ENCODE data around the gene TPRN.
A peak's percentile ranks its signal among the peaks of the same experiment; 100 is the strongest.

The TPRN gene

GRCh38 chr9:137163365-137163715 lies 37.2 kb downstream of the TPRN start:
- Histone ChIP-seq H3K23ac (ENCODE audit: low read length in 2 of 2) (no peak overlapping the region), H3K36me3 (ENCODE audit: control insufficient read depth in 1 of 2, insufficient read depth in 2 of 2, low read depth in 1 of 2, low read length in 2 of 2) (no peaks in the 10 kb centered on the region), H2BK12ac (ENCODE audit: low read length in 2 of 2) (no peak overlapping the region), H3K4ac (ENCODE audit: low read depth in 1 of 2, low read length in 2 of 2) (no peak overlapping the region), H2AK5ac (ENCODE audit: low read length, severe bottlenecking) (no peak overlapping the region), H2BK5ac (ENCODE audit: low read depth, low read length, poor library complexity, severe bottlenecking) (no peak overlapping the region), H2BK120ac (ENCODE audit: low read depth, low read length) (no peak overlapping the region), H3K4me1 (ENCODE audit: control insufficient read depth, insufficient read depth, low read depth, low read length) (peaks cover 25% of the 10 kb centered on the region), H4K91ac (ENCODE audit: low read length) (no peak overlapping the region), H3K14ac (ENCODE audit: low read length in 2 of 2) (no peak overlapping the region), H3K27me3 (ENCODE audit: control insufficient read depth in 1 of 2, insufficient read depth in 1 of 2, low read length in 2 of 2) (peaks cover 82 to 96% of the 10 kb centered on the region in 2 experiments), H4K8ac (ENCODE audit: low read length) (no peak overlapping the region), H3K4me3 (ENCODE audit: insufficient read depth in 1 of 2, low read depth in 1 of 2, low read length in 2 of 2) (no peak overlapping the region), H3K27ac (ENCODE audit: low read length, poor library complexity, severe bottlenecking) (no peak overlapping the region), H3K18ac (ENCODE audit: low read depth in 1 of 2, low read length in 2 of 2) (no peak overlapping the region), H2BK15ac (ENCODE audit: low read depth, poor library complexity, severe bottlenecking) (no peak overlapping the region), H3K9me3 (ENCODE audit: control insufficient read depth, low read length) (no peaks in the 10 kb centered on the region), H3K79me1 (replicated peaks; ENCODE audit: low read length, poor library complexity, severe bottlenecking) (no peaks in the 10 kb centered on the region), H3K9ac (ENCODE audit: low read length) (no peak overlapping the region), H2AFZ (ENCODE audit: low read depth, low read length) (no peak overlapping the region), H3K4me2 (ENCODE audit: low read length, poor library complexity, severe bottlenecking) (no peak overlapping the region)
- WGBS, result 39% methylated on average over 26 of the region's 26 CpGs
- no peak for DNase-seq

DNA sequence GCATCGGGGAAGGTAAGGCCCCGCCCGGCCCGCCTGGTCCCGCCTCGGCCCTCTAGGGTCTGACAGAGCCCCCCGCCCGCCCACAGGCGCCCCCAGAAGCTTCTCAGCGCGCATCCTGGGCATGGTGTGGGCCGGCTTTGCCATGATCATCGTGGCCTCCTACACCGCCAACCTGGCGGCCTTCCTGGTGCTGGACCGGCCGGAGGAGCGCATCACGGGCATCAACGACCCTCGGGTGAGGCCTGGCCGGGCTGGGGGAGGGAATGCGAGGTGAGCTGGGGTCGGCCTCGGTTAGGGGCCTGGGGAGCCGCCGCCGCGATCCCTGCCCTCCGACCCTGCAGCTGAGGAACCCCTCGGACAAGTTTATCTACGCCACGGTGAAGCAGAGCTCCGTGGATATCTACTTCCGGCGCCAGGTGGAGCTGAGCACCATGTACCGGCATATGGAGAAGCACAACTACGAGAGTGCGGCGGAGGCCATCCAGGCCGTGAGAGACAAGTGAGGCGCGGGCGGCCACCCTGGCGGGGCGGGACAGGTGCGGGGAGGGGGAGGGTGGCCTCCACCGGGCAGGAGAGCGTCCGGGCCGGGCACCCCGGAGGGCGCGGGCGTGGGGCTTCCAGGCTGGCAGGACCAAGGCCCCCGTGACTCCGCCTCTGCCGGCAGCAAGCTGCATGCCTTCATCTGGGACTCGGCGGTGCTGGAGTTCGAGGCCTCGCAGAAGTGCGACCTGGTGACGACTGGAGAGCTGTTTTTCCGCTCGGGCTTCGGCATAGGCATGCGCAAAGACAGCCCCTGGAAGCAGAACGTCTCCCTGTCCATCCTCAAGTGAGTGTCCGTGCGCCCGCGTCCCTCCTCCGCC lies 37.8 kb downstream of the TPRN start:
- 9% methylated on average over 68 of the region's 74 CpGs for WGBS
- peaks cover 19% of the 10 kb centered on the region for H3K4me1 ChIP-seq (ENCODE audit: control insufficient read depth, insufficient read depth, low read depth, low read length)
- H3K9me3 ChIP-seq (ENCODE audit: control insufficient read depth, low read length), result no peaks in the 10 kb centered on the region
- H2BK5ac ChIP-seq (ENCODE audit: low read depth, low read length, poor library complexity, severe bottlenecking), result no peak overlapping the region
- no peaks in the 10 kb centered on the region for H3K36me3 ChIP-seq (ENCODE audit: control insufficient read depth in 1 of 2, insufficient read depth in 2 of 2, low read depth in 1 of 2, low read length in 2 of 2)
- H3K4ac ChIP-seq (ENCODE audit: low read depth in 1 of 2, low read length in 2 of 2), result no peak overlapping the region
- no peak overlapping the region for H3K27ac ChIP-seq (ENCODE audit: low read length, poor library complexity, severe bottlenecking)
- H2AFZ ChIP-seq (ENCODE audit: low read depth, low read length), result no peak overlapping the region
- H2BK12ac ChIP-seq (ENCODE audit: low read length in 2 of 2), result no peak overlapping the region
- H2AK5ac ChIP-seq (ENCODE audit: low read length, severe bottlenecking), result no peak overlapping the region
- no peak overlapping the region for H4K8ac ChIP-seq (ENCODE audit: low read length)
- H3K18ac ChIP-seq (ENCODE audit: low read depth in 1 of 2, low read length in 2 of 2), result no peak overlapping the region
- no peak overlapping the region for H2BK15ac ChIP-seq (ENCODE audit: low read depth, poor library complexity, severe bottlenecking)
- H3K9ac ChIP-seq (ENCODE audit: low read length), result no peak overlapping the region
- no peaks in the 10 kb centered on the region for H3K79me1 ChIP-seq (replicated peaks; ENCODE audit: low read length, poor library complexity, severe bottlenecking)
- H3K23ac ChIP-seq (ENCODE audit: low read length in 2 of 2), result no peak overlapping the region
- DNase-seq, result peak; percentile 16
- H2BK120ac ChIP-seq (ENCODE audit: low read depth, low read length), result no peak overlapping the region
- no peak overlapping the region for H3K14ac ChIP-seq (ENCODE audit: low read length in 2 of 2)
- peak overlapping the region in 1 of 2 experiments; percentile 4 for H3K4me3 ChIP-seq (ENCODE audit: insufficient read depth in 1 of 2, low read depth in 1 of 2, low read length in 2 of 2)
- peaks cover 83 to 96% of the 10 kb centered on the region in 2 experiments for H3K27me3 ChIP-seq (ENCODE audit: control insufficient read depth in 1 of 2, insufficient read depth in 1 of 2, low read length in 2 of 2)
- no peak overlapping the region for H4K91ac ChIP-seq (ENCODE audit: low read length)
- peak overlapping the region; percentile 41 for H3K4me2 ChIP-seq (ENCODE audit: low read length, poor library complexity, severe bottlenecking)

DNA sequence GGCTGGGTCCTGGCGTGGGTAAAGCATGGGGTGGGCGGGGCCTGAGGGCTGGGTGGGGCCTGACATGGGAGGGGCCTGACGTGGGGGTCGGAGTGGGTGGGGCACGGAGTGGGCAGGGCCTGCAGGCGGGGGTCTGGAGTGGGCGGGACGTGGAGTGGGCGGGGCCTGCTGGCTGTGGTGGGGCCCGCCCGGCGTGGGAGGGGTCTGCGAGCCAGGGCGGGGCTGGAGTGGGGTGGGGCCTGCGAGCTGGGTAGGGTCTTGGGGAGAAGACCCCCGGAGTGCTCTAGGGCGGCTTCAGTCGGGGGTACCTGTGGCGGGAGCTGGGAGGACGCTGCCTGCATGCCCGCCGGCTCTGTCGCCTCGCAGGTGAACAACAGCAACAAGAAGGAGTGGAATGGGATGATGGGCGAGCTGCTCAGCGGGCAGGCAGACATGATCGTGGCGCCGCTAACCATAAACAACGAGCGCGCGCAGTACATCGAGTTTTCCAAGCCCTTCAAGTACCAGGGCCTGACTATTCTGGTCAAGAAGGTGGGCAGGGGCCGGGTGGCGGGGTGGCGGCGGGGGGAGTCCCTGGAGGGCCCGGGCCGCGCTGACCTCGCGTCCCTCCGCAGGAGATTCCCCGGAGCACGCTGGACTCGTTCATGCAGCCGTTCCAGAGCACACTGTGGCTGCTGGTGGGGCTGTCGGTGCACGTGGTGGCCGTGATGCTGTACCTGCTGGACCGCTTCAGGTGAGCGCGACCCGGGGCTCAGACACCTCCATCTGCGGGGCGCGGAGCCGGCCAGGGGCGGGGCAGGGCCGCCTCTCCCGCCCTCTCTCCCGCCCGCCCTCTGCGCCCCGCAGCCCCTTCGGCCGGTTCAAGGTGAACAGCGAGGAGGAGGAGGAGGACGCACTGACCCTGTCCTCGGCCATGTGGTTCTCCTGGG lies 38.7 kb downstream of the TPRN start:
- 12% methylated on average over 60 of the region's 71 CpGs for WGBS
- peaks cover 86 to 97% of the 10 kb centered on the region in 2 experiments for H3K27me3 ChIP-seq (ENCODE audit: control insufficient read depth in 1 of 2, insufficient read depth in 1 of 2, low read length in 2 of 2)
- H3K4me3 ChIP-seq (ENCODE audit: insufficient read depth in 1 of 2, low read depth in 1 of 2, low read length in 2 of 2), result no peak overlapping the region
- H3K36me3 ChIP-seq (ENCODE audit: control insufficient read depth in 1 of 2, insufficient read depth in 2 of 2, low read depth in 1 of 2, low read length in 2 of 2), result no peaks in the 10 kb centered on the region
- no peak overlapping the region for H2BK5ac ChIP-seq (ENCODE audit: low read depth, low read length, poor library complexity, severe bottlenecking)
- H2BK120ac ChIP-seq (ENCODE audit: low read depth, low read length), result no peak overlapping the region
- H3K9me3 ChIP-seq (ENCODE audit: control insufficient read depth, low read length), result no peaks in the 10 kb centered on the region
- peaks cover 20% of the 10 kb centered on the region for H3K4me1 ChIP-seq (ENCODE audit: control insufficient read depth, insufficient read depth, low read depth, low read length)
- no peak overlapping the region for H3K23ac ChIP-seq (ENCODE audit: low read length in 2 of 2)
- no peak overlapping the region for H4K91ac ChIP-seq (ENCODE audit: low read length)
- no peak overlapping the region for H3K14ac ChIP-seq (ENCODE audit: low read length in 2 of 2)
- no peak overlapping the region for H2AFZ ChIP-seq (ENCODE audit: low read depth, low read length)
- H3K9ac ChIP-seq (ENCODE audit: low read length), result no peak overlapping the region
- H3K18ac ChIP-seq (ENCODE audit: low read depth in 1 of 2, low read length in 2 of 2), result no peak overlapping the region
- H3K4me2 ChIP-seq (ENCODE audit: low read length, poor library complexity, severe bottlenecking), result peak overlapping the region; percentile 33
- H3K4ac ChIP-seq (ENCODE audit: low read depth in 1 of 2, low read length in 2 of 2), result no peak overlapping the region
- H3K79me1 ChIP-seq (replicated peaks; ENCODE audit: low read length, poor library complexity, severe bottlenecking), result no peaks in the 10 kb centered on the region
- no peak for DNase-seq
- no peak overlapping the region for H2AK5ac ChIP-seq (ENCODE audit: low read length, severe bottlenecking)
- no peak overlapping the region for H3K27ac ChIP-seq (ENCODE audit: low read length, poor library complexity, severe bottlenecking)
- H2BK12ac ChIP-seq (ENCODE audit: low read length in 2 of 2), result no peak overlapping the region
- no peak overlapping the region for H4K8ac ChIP-seq (ENCODE audit: low read length)
- no peak overlapping the region for H2BK15ac ChIP-seq (ENCODE audit: low read depth, poor library complexity, severe bottlenecking)
